Type B pancreatic cell (in vitro differentiated cells): ENCODE results near the gene CRADD. TPM values are rescaled to one million over a fixed set of nuclear protein-coding genes. Genes with fewer than 3 reads are reported as not detected.
"Not testable (repeated sequence)": the region's sequence is repeated elsewhere in the genome, so short reads cannot be mapped to it uniquely, and the experiment has no call there.

Experiments used
- DNase-seq: peaks from one replicate; pipeline ENCODE4 v3.0.0; 2021; ENCODE audit warnings: mixed read lengths; ENCODE audit not compliant: unreplicated experiment; ENCODE audit errors: extremely low spot score
- H3K27ac Mint-ChIP-seq: 2 replicates; pipeline ENCODE4 v1.8.0; 2021; ENCODE audit warnings: mild to moderate bottlenecking, mixed read lengths
- H3K27me3 Mint-ChIP-seq: 2 replicates; pipeline ENCODE4 v1.8.0; 2021; ENCODE audit warnings: mixed read lengths
- H3K36me3 Mint-ChIP-seq: 2 replicates; pipeline ENCODE4 v1.8.0; 2021; ENCODE audit warnings: mixed read lengths
- H3K4me1 Mint-ChIP-seq: one replicate; pipeline ENCODE4 v1.8.0; 2021; ENCODE audit warnings: mixed read lengths; ENCODE audit not compliant: unreplicated experiment
- H3K4me3 Mint-ChIP-seq: 2 replicates; pipeline ENCODE4 v1.8.0; 2021; ENCODE audit warnings: mild to moderate bottlenecking, mixed read lengths
- H3K9me3 Mint-ChIP-seq: 2 replicates; pipeline ENCODE4 v1.8.0; 2021; ENCODE audit warnings: mixed read lengths
- total RNA-seq: library from RNA; stranded (reverse); gene quantifications from 2 replicates; pipeline ENCODE4 v1.2.1, GENCODE V29; 2021; ENCODE audit warnings: low replicate concordance
- TF ChIP-seq, protein P1 (sequence below): fragments of 200-600 bp; sonication (generic); conservative IDR thresholded peaks from 2 replicates; pipeline ENCODE4 v1.5.0; 2021; ENCODE audit warnings: antibody characterized with exemption, mild to moderate bottlenecking

The CRADD gene
- total RNA-seq, 1 donor from 2014 or later = 8.1 TPM

DNA sequence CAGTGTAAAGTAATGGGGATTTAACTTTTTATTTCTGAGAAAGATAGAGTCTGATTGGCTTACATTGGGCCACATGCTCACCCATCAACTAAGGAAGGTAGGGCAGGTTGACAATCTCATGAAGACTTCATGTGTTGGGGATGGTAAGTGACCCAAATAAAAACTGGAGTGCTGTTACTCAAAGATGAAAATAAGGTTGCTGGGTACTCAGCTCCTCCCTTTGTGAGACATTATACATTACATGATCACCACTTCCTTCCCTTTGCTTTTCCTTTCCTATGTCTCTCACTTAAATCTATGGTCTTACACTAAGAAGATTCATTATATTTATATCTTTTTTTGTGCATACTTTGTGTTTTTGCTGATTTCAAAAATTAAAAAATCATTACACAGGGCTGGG lies 247.2 kb downstream of the CRADD start:
- H3K27ac Mint-ChIP-seq = no peak overlapping the region
- H3K9me3 Mint-ChIP-seq = peaks cover 15% of the 10 kb centered on the region
- H3K4me3 Mint-ChIP-seq = no peak overlapping the region
- H3K27me3 Mint-ChIP-seq = peaks cover 3% of the 10 kb centered on the region
- DNase-seq = no peak
- TF ChIP-seq, protein P1, sequence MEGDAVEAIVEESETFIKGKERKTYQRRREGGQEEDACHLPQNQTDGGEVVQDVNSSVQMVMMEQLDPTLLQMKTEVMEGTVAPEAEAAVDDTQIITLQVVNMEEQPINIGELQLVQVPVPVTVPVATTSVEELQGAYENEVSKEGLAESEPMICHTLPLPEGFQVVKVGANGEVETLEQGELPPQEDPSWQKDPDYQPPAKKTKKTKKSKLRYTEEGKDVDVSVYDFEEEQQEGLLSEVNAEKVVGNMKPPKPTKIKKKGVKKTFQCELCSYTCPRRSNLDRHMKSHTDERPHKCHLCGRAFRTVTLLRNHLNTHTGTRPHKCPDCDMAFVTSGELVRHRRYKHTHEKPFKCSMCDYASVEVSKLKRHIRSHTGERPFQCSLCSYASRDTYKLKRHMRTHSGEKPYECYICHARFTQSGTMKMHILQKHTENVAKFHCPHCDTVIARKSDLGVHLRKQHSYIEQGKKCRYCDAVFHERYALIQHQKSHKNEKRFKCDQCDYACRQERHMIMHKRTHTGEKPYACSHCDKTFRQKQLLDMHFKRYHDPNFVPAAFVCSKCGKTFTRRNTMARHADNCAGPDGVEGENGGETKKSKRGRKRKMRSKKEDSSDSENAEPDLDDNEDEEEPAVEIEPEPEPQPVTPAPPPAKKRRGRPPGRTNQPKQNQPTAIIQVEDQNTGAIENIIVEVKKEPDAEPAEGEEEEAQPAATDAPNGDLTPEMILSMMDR = no peak
- no peaks in the 10 kb centered on the region for H3K4me1 Mint-ChIP-seq
- H3K36me3 Mint-ChIP-seq = no peaks in the 10 kb centered on the region

DNA sequence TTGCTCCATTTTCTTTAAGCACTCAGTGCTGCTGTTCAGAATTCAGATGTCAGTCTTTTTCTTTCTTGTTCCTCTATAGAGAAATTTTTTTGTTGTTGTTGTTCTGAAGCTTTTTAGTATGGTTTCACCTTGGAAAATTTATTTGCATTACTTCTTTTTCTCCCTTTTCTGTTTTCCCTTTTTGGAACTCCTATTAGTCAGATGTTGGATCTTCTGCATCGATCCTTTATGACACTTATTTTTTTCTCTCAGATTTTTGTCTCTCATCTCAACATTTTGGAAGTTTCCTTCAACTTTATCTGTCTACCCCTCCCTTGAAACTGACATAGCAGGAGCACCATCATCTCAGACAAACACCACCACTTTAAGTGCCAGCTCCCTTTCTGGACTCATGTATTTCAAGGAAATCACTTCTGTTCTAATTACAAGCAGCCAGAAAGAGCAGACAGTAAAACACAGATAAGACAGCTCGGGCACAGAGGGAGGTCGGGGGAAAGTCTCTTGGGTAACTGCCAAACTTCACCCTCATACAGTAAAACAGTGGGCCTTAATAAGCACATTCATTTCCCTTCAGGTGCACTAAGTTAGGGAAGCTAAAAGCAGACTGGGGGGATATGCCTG lies 248.5 kb downstream of the CRADD start:
- H3K36me3 Mint-ChIP-seq = no peaks in the 10 kb centered on the region
- H3K9me3 Mint-ChIP-seq = peaks cover 15% of the 10 kb centered on the region
- no peak overlapping the region for H3K27ac Mint-ChIP-seq
- H3K4me3 Mint-ChIP-seq = no peak overlapping the region
- H3K27me3 Mint-ChIP-seq = peaks cover 3% of the 10 kb centered on the region
- no peaks in the 10 kb centered on the region for H3K4me1 Mint-ChIP-seq
- DNase-seq = no peak
- TF ChIP-seq, protein P1 = no peak

DNA sequence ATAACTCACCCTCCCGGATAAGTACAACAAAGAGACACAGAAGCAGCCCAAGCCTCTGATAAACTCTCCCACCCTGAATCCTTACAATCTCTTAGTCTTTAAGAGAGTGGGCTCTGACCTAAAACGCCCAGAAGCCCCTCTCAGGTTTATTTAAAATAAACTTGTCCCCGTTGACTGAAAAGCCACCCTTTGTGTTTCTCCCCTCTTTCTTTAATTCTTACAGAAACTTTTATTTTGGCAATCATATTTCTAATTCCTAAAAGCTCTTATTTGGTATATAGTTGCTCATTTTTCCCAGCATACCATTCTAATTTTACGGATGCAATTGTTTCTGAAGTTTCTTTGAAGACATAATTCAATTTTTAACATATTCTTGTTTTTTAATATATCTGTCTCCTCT lies 249.1 kb downstream of the CRADD start:
- Mint-ChIP-seq H3K4me1 (no peaks in the 10 kb centered on the region), H3K4me3 (no peak overlapping the region), H3K9me3 (peaks cover 15% of the 10 kb centered on the region), H3K27ac (no peak overlapping the region), H3K36me3 (no peaks in the 10 kb centered on the region), H3K27me3 (peaks cover 3% of the 10 kb centered on the region)
- DNase-seq = no peak
- TF ChIP-seq, protein P1 = no peak

DNA sequence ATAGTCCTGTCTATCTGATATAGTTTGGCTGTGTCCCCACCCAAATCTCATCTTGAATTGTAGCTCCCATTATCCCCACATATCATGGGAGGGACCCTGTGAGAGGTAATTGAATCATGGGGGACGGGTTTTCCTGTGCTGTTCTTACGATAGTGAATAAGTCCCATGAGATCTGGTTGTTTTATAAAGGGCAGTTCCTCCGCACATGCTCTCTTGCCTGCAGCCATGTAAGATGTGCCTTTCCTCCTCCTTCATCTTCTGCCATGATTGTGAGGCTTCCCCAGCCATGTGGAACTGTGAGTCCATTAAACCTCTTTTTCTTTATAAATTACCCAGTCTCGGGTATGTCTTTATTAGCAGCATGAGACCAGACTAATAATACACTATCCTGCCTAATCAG lies 251.9 kb downstream of the CRADD start:
- not testable (repeated sequence) for DNase-seq, H3K27me3 Mint-ChIP-seq, H3K36me3 Mint-ChIP-seq, H3K4me1 Mint-ChIP-seq, H3K27ac Mint-ChIP-seq, H3K4me3 Mint-ChIP-seq
- H3K9me3 Mint-ChIP-seq = peaks cover 15% of the 10 kb centered on the region

DNA sequence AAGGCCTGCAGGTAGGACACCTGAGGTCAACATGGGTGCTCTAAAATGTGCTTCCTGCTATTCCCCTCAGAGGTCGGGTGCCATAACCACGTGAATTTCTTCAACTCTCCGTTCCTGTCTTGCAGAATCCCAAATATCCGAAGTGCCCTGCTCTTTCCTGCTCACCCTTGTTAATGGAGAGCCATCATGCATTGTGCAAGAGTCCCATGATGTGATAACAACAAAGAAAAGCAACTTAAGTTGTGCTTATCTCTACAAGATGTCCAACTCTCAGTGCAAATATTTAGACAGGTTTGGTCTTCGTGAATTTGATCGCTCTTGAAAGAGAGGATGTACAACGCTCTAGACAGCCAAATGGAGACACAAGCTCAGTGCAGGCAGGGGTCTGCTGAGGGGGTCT lies 260.6 kb downstream of the CRADD start:
- Mint-ChIP-seq H3K4me1 (no peaks in the 10 kb centered on the region), H3K36me3 (no peaks in the 10 kb centered on the region), H3K9me3 (peaks cover 22% of the 10 kb centered on the region), H3K27ac (no peak overlapping the region), H3K4me3 (no peak overlapping the region), H3K27me3 (no peaks in the 10 kb centered on the region)
- DNase-seq = no peak
- TF ChIP-seq, protein P1 = no peak

DNA sequence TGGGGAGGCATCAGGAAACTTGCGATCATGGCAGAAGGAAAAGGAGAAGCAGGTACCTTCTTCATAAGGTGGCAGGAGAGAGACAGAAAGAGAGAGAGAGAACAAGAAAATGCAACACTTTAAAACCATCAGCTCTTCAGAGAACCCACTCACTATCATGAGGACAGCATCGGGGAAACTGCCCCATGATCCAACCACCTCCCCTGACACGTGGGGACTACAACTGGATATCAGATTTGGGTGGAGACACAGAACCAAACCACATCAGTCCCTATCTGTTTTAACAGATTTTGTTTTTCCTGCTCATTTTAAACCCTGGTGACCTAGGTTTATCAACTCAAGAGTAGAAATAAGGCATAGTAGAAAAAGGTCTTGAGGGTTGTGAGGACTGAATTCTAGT lies 261.1 kb downstream of the CRADD start:
- TF ChIP-seq, protein P1 = no peak
- Mint-ChIP-seq H3K27ac (no peak overlapping the region), H3K9me3 (peaks cover 22% of the 10 kb centered on the region), H3K36me3 (no peaks in the 10 kb centered on the region), H3K27me3 (no peaks in the 10 kb centered on the region), H3K4me1 (no peaks in the 10 kb centered on the region), H3K4me3 (no peak overlapping the region)
- DNase-seq = no peak
